ENCODE results near the gene METTL2A.
"Not testable (repeated sequence)": the region's sequence is repeated elsewhere in the genome, so short reads cannot be mapped to it uniquely, and the experiment has no call there.

The METTL2A gene, protein sequence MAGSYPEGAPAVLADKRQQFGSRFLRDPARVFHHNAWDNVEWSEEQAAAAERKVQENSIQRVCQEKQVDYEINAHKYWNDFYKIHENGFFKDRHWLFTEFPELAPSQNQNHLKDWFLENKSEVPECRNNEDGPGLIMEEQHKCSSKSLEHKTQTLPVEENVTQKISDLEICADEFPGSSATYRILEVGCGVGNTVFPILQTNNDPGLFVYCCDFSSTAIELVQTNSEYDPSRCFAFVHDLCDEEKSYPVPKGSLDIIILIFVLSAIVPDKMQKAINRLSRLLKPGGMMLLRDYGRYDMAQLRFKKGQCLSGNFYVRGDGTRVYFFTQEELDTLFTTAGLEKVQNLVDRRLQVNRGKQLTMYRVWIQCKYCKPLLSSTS

GRCh38 chr17:62423647-62424461 is at the start of gene METTL2A:
Gene METTL2A (plus strand): TSS chr17:62423897. CDS start chr17:62423903, 6 bp downstream.
- peak; percentile 97 for DNase-seq (ENCODE audit: low spot score)

DNA sequence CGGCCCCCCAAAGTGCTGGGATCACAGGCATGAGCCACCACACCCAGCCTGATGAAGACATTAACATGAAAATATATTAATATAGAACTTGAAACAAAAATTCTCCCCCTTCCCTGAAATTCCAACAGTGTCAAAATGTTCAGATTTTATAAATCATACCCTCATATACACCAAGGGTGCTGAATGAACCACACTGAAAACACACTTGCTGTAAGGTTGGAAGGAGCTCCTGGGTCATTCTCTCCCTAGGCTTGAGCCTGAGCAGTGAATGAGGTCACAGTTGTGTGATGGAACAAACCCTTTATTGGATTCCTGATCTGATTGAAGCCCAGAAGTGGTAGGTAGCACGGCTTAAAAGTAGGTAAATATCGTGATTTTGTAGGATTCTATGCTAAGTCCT is 43.4 kb upstream of the METTL2A start, which contains the start of gene EFCAB3:
Gene EFCAB3, plus strand, starts transcription at position 301 of the 400 bp plus-strand sequence. CDS start 2,427 bp downstream, outside the sequence.
- DNase-seq (ENCODE audit: low spot score): no peak

DNA sequence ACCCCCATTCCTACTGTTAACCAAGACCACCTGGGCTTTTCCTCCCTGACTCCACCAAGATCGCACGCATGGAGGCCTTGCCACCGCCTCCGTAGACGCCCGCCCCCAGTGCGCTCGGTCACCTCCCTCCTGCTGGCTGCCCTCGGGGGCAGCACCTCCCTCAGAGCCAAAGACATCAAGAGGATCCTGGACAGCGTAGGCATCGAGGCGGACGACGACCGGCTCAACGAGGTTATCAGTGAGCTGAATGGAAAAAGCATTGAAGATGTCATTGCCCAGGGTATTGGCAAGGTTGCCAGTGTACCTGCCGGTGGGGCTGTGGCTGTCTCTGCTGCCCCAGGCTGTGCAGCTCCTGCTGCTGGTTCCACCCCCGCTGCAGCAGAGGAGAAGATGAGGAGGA is 42.1 kb upstream of the METTL2A start:
- no peak for DNase-seq (ENCODE audit: low spot score)

- DNase-seq (ENCODE audit: low spot score): no peak
These were observed 34.8 kb upstream of the METTL2A start for GRCh38 chr17:62388856-62389255.

GRCh38 chr17:62392908-62393307 is 30.8 kb upstream of the METTL2A start:
- DNase-seq (ENCODE audit: low spot score): no peak

DNA sequence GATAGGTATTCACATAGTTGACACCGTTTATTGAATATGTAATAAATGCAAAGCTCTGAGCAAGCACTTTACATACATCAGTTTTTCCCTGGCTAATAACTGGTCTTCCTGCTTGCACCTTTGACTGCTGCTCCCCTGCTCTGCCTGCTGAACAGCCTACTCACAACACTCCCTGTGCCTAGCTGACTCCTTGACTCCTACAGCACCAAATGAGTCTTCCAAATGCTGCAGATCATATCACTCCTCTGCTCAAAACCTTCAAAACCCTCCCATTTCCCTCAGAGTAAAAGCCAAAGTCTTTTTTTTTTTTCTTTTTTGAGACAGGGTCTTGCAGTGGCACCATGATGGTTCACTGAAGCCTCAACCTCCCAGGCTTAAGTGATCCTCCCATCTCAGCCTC is 24.8 kb upstream of the METTL2A start:
- DNase-seq (ENCODE audit: low spot score): no peak

- no peak for DNase-seq (ENCODE audit: low spot score)
These were observed 18.2 kb upstream of the METTL2A start for GRCh38 chr17:62405451-62405850.

DNA sequence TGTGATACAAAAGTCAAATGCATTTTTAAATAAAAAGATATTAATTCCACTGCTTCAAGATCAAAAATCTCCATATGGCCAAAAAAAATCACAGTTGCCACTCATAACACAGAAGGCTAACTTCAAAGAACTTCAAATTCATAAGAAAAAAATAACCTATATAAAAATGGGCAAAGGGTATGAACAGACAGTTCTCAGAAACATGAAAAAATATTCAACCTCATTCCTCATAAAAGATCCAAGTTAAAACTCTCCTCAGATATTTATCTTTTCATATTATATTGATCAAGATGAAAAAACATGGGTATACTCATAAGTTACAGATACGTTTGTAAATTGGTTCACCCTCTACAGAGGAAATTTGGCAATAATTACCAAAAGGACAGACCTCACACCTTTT is 10.6 kb upstream of the METTL2A start:
- DNase-seq (ENCODE audit: low spot score): not testable (repeated sequence)

- DNase-seq (ENCODE audit: low spot score): not testable (repeated sequence)
These were observed 2.5 kb downstream of the METTL2A start for GRCh38 chr17:62426214-62426613.

GRCh38 chr17:62435251-62435650 is 11.6 kb downstream of the METTL2A start:
- not testable (repeated sequence) for DNase-seq (ENCODE audit: low spot score)

DNA sequence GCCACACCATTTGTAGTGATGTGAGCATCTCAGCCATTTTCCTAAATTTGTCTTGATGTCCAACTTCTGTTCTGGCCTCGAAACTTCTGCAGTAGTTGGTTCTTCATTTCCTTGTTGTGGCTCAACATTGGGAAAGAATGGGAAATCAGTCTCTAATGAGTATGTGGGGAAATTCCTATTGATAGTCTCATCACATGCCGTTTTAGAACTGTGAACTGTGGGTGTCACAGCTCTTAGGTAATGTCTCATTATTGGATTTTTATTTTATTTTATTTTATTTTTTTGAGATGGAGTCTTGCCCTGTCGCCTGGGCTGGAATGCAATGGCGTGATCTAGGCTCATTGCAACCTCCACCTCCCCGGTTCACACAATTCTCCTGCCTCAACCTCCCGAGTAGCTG is 17.5 kb downstream of the METTL2A start:
- not testable (repeated sequence) for DNase-seq (ENCODE audit: low spot score)

- no peak for DNase-seq (ENCODE audit: low spot score)
These were observed 20.4 kb downstream of the METTL2A start for GRCh38 chr17:62444063-62444462.

DNA sequence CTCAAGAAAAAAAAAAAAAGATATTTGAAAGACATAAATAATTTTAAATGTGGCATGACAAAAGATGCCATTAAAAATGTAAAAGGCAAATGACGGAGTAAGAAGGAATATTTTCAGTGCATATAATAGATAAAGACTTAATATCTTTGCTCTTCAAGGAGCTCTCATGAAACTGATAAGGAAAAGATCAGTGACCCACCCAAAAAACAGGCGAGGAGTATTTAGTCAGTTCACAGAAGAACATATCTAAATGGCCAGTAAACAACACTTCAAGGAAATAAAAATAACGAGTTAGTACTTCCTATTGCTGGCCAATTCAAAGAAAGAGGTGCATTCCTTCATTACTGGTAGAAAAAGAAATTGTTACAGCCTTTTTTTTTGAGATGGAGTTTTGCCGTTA is 22.1 kb downstream of the METTL2A start:
- not testable (repeated sequence) for DNase-seq (ENCODE audit: low spot score)

- not testable (repeated sequence) for DNase-seq (ENCODE audit: low spot score)
These were observed 28.5 kb downstream of the METTL2A start for GRCh38 chr17:62452195-62452594.

- DNase-seq (ENCODE audit: low spot score): peak; percentile 33
These were observed 29.3 kb downstream of the METTL2A start for GRCh38 chr17:62453041-62453440.

GRCh38 chr17:62453656-62454055 is 30.0 kb downstream of the METTL2A start:
- DNase-seq (ENCODE audit: low spot score): peak; percentile 42

GRCh38 chr17:62454111-62454510 is 30.4 kb downstream of the METTL2A start:
- peak; percentile 60 for DNase-seq (ENCODE audit: low spot score)

- no peak for DNase-seq (ENCODE audit: low spot score)
These were observed 32.3 kb downstream of the METTL2A start for GRCh38 chr17:62456016-62456415.

DNA sequence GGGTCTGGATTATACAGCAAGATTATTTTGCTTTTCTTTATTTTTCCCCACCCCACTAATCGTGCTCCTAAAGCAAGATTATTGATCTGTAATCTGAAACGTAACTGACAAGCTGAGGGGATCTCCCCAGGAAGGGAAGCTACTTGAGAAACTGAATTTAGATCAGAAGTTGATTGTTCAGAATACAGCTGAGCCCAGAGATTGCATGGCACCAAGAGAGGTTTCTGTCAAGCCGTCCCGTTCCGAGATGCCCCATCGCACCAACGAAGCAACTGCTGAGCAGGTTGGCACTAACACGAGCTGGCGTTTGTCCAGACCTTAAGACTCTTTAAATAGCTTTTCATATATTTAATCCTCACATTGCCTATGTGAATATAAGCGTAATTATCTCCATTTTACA is 34.8 kb downstream of the METTL2A start:
- DNase-seq (ENCODE audit: low spot score): not testable (repeated sequence)

- not testable (repeated sequence) for DNase-seq (ENCODE audit: low spot score)
These were observed 40.7 kb downstream of the METTL2A start for GRCh38 chr17:62464422-62464821.

DNA sequence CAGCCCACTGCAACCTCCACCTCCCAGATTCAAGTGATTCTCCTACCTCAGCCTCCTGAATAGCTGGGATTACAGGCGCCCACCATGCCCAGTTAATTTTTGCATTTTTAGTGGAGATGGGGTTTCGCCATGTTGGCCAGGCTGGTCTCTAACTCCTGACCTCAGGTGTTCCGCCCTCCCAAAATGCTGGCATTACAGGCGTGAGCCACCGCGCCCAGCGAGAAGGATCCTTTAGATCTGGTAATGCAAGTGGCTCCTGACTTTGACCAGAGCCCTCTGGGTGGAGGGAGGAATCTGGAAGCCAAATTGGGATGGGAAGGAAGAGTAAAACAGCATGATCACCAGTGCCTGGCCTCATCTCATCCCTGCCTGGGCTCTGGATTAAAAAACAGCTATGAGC is 41.6 kb downstream of the METTL2A start:
- not testable (repeated sequence) for DNase-seq (ENCODE audit: low spot score)

DNA sequence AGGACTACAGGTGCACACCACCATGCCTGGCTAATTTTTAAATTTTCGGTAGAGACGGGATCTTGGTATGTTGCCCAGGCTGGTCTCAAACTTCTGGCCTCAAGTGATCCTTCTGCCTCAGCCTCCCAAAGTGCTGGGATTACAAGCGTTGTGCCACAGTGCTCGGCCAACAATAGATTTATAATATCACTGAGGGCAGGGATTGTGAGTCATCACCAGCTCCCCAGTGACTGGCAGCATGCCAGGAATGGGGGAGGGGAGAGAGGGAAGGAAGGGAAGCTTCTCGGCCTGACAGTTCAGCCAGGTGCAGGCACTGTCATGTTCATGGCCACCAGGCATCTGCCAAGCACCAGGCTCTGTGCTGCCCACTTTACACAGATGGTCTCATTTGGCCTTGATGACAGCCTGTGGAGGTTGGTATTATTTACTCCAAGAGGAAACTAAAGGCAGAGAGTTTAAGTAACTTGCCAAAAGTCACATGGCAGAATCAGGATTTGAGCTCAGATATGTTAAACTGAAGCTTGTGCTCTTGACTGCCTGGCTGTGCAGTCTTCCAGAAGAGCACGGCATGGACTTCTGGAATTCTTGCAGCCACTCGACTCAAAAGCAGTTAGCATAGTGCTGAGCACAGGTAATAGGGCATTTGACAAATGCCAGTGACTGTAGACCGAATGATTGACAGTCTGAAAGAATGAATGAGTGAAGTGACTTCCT is 47.1 kb downstream of the METTL2A start:
- peak; percentile 81 for DNase-seq (ENCODE audit: low spot score)
